ENCODE data around the gene PALLD.

Gene PALLD

GRCh38 chr4:168863719-168864647 lies 367.1 kb downstream of the PALLD start:
- DNase-seq = no peak

- DNase-seq = no peak
These were observed 368.1 kb downstream of the PALLD start for GRCh38 chr4:168864821-168865541.

GRCh38 chr4:168865854-168866253 lies 369.0 kb downstream of the PALLD start:
- no peak for DNase-seq

GRCh38 chr4:168866635-168867034 lies 369.8 kb downstream of the PALLD start:
- no peak for DNase-seq

- DNase-seq = no peak
These were observed 370.3 kb downstream of the PALLD start for GRCh38 chr4:168867128-168867527.

- no peak for DNase-seq
These were observed 371.4 kb downstream of the PALLD start for GRCh38 chr4:168868044-168868781.

- no peak for DNase-seq
These were observed 371.9 kb downstream of the PALLD start for GRCh38 chr4:168868802-168869201.

GRCh38 chr4:168870004-168870403 lies 373.2 kb downstream of the PALLD start:
- DNase-seq = no peak

- no peak for DNase-seq
These were observed 374.8 kb downstream of the PALLD start for GRCh38 chr4:168871632-168872031.

- DNase-seq = no peak
These were observed 377.2 kb downstream of the PALLD start for GRCh38 chr4:168874083-168874482.

- DNase-seq = no peak
These were observed 379.3 kb downstream of the PALLD start for GRCh38 chr4:168876106-168876505.

- DNase-seq = peak; percentile 73
These were observed 380.9 kb downstream of the PALLD start for GRCh38 chr4:168877511-168878491.

- no peak for DNase-seq
These were observed 381.8 kb downstream of the PALLD start for GRCh38 chr4:168878623-168879022.

GRCh38 chr4:168879188-168879587 lies 382.3 kb downstream of the PALLD start:
- no peak for DNase-seq

GRCh38 chr4:168880072-168880675 lies 383.3 kb downstream of the PALLD start:
- DNase-seq = no peak

GRCh38 chr4:168880811-168881595 lies 384.2 kb downstream of the PALLD start:
- DNase-seq = no peak

- DNase-seq = no peak
These were observed 385.0 kb downstream of the PALLD start for GRCh38 chr4:168881781-168882420.

GRCh38 chr4:168882650-168883233 lies 385.9 kb downstream of the PALLD start:
- no peak for DNase-seq

GRCh38 chr4:168883513-168883912 lies 386.7 kb downstream of the PALLD start:
- no peak for DNase-seq
